ENCODE results near the gene KIF1B. TPM values are rescaled to one million over a fixed set of nuclear protein-coding genes. Genes with fewer than 3 reads are reported as not detected.

The KIF1B gene
- total and polyA plus RNA-seq, 8 donors, result 4.0 to 82.2 (median 26.3) TPM

- H3K9me3 ChIP-seq, result no peaks in the 10 kb centered on the region
- intact Hi-C loops (cut with DNase I; ENCODE audit: low total_unique reads), result no loop called here
- peaks cover 0 to 15% (median 7%) of the 10 kb centered on the region in 4 donors for H3K4me1 ChIP-seq
- no peaks in the 10 kb centered on the region for H3K27me3 ChIP-seq
- TF ChIP-seq POLR2AphosphoS5 (IDR thresholded peaks at IDR 0.05) (no peak), POLR2A (IDR thresholded peaks at IDR 0.05) (no peak), EP300 (IDR thresholded peaks at IDR 0.05) (no peak)
- TF ChIP-seq, protein P1, sequence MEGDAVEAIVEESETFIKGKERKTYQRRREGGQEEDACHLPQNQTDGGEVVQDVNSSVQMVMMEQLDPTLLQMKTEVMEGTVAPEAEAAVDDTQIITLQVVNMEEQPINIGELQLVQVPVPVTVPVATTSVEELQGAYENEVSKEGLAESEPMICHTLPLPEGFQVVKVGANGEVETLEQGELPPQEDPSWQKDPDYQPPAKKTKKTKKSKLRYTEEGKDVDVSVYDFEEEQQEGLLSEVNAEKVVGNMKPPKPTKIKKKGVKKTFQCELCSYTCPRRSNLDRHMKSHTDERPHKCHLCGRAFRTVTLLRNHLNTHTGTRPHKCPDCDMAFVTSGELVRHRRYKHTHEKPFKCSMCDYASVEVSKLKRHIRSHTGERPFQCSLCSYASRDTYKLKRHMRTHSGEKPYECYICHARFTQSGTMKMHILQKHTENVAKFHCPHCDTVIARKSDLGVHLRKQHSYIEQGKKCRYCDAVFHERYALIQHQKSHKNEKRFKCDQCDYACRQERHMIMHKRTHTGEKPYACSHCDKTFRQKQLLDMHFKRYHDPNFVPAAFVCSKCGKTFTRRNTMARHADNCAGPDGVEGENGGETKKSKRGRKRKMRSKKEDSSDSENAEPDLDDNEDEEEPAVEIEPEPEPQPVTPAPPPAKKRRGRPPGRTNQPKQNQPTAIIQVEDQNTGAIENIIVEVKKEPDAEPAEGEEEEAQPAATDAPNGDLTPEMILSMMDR (IDR thresholded peaks at IDR 0.05), result no peak
- no peak overlapping the region for H3K27ac ChIP-seq
- H3K36me3 ChIP-seq, result peaks cover 0 to 51% (median 41%) of the 10 kb centered on the region in 4 donors
- no peak overlapping the region for H3K4me3 ChIP-seq
- whole genome bisulfite sequencing, 5 donors, result 52 to 79% (median 65%) methylated on average over 2 of the region's 2 CpGs
- DNase-seq, result no peak
Observed at GRCh38 chr1:10271090-10271489, 60.7 kb downstream of the KIF1B start.

- 59 to 70% (median 66%) methylated on average over 2 of the region's 2 CpGs for WGBS, 5 donors
- no peaks in the 10 kb centered on the region for H3K27me3 ChIP-seq
- TF ChIP-seq POLR2A (IDR thresholded peaks at IDR 0.05) (no peak), EP300 (IDR thresholded peaks at IDR 0.05) (no peak), POLR2AphosphoS5 (IDR thresholded peaks at IDR 0.05) (no peak)
- TF ChIP-seq, protein P1 (IDR thresholded peaks at IDR 0.05), result no peak
- H3K36me3 ChIP-seq, result peaks cover 0 to 58% (median 49%) of the 10 kb centered on the region in 4 donors
- intact Hi-C loops (cut with DNase I; ENCODE audit: low total_unique reads), result no loop called here
- no peak for DNase-seq
- H3K4me1 ChIP-seq, result peaks cover 0 to 15% (median 7%) of the 10 kb centered on the region in 4 donors
- no peak overlapping the region for H3K27ac ChIP-seq
- H3K4me3 ChIP-seq, result no peak overlapping the region
- H3K9me3 ChIP-seq, result no peaks in the 10 kb centered on the region
Observed at GRCh38 chr1:10271869-10272268, 61.5 kb downstream of the KIF1B start.

- Histone ChIP-seq H3K27ac (no peak overlapping the region), H3K36me3 (peaks cover 0 to 58% (median 49%) of the 10 kb centered on the region in 4 donors), H3K4me1 (peaks cover 0 to 15% (median 7%) of the 10 kb centered on the region in 4 donors), H3K4me3 (no peak overlapping the region), H3K9me3 (no peaks in the 10 kb centered on the region), H3K27me3 (no peaks in the 10 kb centered on the region)
- DNase-seq, result no peak
- intact Hi-C loops (cut with DNase I; ENCODE audit: low total_unique reads), result no loop called here
- WGBS, 5 donors, result 30 to 59% (median 41%) methylated on average over 1 of the region's 1 CpG
- TF ChIP-seq, protein P1 (IDR thresholded peaks at IDR 0.05), result no peak
- no peak for TF ChIP-seq POLR2AphosphoS5 (IDR thresholded peaks at IDR 0.05)
Observed at GRCh38 chr1:10272274-10272673, 61.9 kb downstream of the KIF1B start.

DNA sequence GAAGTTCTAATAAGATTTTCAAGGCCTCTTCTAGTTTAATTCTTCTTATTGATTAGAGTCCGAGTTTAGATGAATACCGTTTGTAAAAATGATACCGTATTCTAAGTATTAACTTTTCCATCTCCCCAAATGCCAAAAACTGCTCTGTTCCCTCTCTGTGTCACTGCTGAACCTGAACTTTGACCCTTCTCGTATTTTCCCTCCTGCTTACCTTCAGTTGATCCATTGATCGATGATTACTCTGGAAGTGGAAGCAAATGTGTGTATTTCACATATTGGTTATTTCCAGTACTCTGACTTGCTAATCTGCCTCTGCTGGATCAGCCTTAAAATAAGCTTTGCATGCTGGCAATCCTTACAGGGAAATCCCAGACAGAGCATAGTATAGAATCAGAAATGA, 68.5 kb downstream of the KIF1B start:
- intact Hi-C loops (cut with DNase I; ENCODE audit: low total_unique reads), result no loop called here
- no peak for DNase-seq
- peaks cover 14 to 83% (median 75%) of the 10 kb centered on the region in 4 donors for H3K36me3 ChIP-seq
- WGBS, 5 donors, result 81 to 88% (median 85%) methylated on average over 5 of the region's 5 CpGs
- H3K4me1 ChIP-seq, result peaks cover 0 to 5% (median 0%) of the 10 kb centered on the region in 4 donors
- H3K9me3 ChIP-seq, result no peaks in the 10 kb centered on the region
- no peak overlapping the region for H3K27ac ChIP-seq
- no peaks in the 10 kb centered on the region for H3K27me3 ChIP-seq
- H3K4me3 ChIP-seq, result no peak overlapping the region
- TF ChIP-seq, protein P1 (IDR thresholded peaks at IDR 0.05), result no peak
- no peak for TF ChIP-seq POLR2A (IDR thresholded peaks at IDR 0.05)
- TF ChIP-seq POLR2AphosphoS5 (IDR thresholded peaks at IDR 0.05), result no peak
- TF ChIP-seq EP300 (IDR thresholded peaks at IDR 0.05), result no peak
